ENCODE results near the gene XPNPEP1. TPM values are rescaled to one million over a fixed set of nuclear protein-coding genes. Genes with fewer than 3 reads are reported as not detected.

XPNPEP1 gene
- total and polyA plus RNA-seq, 2 of the 4 experiments (the other 2 are of a cell fraction): 164 to 311 TPM

- BruUV-seq (replicated peaks): no TSS peak
- TF ChIP-seq USF2 (IDR thresholded peaks at IDR 0.05; ENCODE audit: low read depth, low read length): no peak
- TF ChIP-seq MXI1 (IDR thresholded peaks at IDR 0.05; ENCODE audit: borderline replicate concordance, low read depth, low read length): no peak
- TF ChIP-seq POLR2A (IDR thresholded peaks at IDR 0.05; ENCODE audit: low read depth, low read length): no peak
- no peak for TF ChIP-seq MAFK (IDR thresholded peaks at IDR 0.05; ENCODE audit: low read depth, low read length)
- no peak for TF ChIP-seq CHD1 (IDR thresholded peaks at IDR 0.05; ENCODE audit: low read depth, low read length)
- TF ChIP-seq RCOR1 (IDR thresholded peaks at IDR 0.05; ENCODE audit: insufficient replicate concordance, low read length): no peak
- TF ChIP-seq NFE2L2 (IDR thresholded peaks at IDR 0.05; ENCODE audit: low read depth, low read length): no peak
- no peak for TF ChIP-seq CTCF (conservative IDR thresholded peaks at IDR 0.05; ENCODE audit: low read depth, low read length)
- no peak for ATAC-seq (ENCODE audit: low read depth)
- Histone ChIP-seq H3K14ac (replicated peaks; ENCODE audit: low read depth, low read length) (no peak overlapping the region), H3K79me1 (ENCODE audit: low read depth in 1 of 2, low read length in 2 of 2) (no peaks in the 10 kb centered on the region), H2BK5ac (ENCODE audit: low read depth, low read length, poor library complexity, severe bottlenecking) (no peak overlapping the region), H3K27me3 (ENCODE audit: control insufficient read depth, insufficient read depth, low read length) (peaks cover 12% of the 10 kb centered on the region), H3K9me3 (ENCODE audit: control insufficient read depth, insufficient read depth, low read length) (no peaks in the 10 kb centered on the region), H3K4me2 (ENCODE audit: low read depth, low read length) (no peak overlapping the region), H3K9me1 (ENCODE audit: insufficient read depth, low read length) (no peaks in the 10 kb centered on the region), H3K27ac (ENCODE audit: insufficient read depth, low read length) (no peak overlapping the region), H2AFZ (replicated peaks; ENCODE audit: low read length, poor library complexity) (no peak overlapping the region), H4K5ac (ENCODE audit: low read depth, low read length) (no peak overlapping the region), H4K8ac (ENCODE audit: low read depth in 2 of 2, low read length in 2 of 2) (no peak overlapping the region), H2BK20ac (ENCODE audit: low read depth, low read length) (no peak overlapping the region), H4K91ac (ENCODE audit: insufficient read depth, low read depth, low read length) (no peak overlapping the region), H3K4me3 (ENCODE audit: insufficient read depth, low read depth, low read length) (no peak overlapping the region), H3K9ac (ENCODE audit: low read depth, low read length) (no peak overlapping the region), H3K36me3 (ENCODE audit: control insufficient read depth, insufficient read depth, low read length) (no peaks in the 10 kb centered on the region), H2AK5ac (ENCODE audit: low read depth, low read length) (no peak overlapping the region), H2AK9ac (replicated peaks; ENCODE audit: low read depth, low read length, poor library complexity) (no peak overlapping the region), H2BK120ac (ENCODE audit: low read depth, low read length) (no peak overlapping the region), H3K4ac (ENCODE audit: low read depth, low read length) (no peak overlapping the region), H3K4me1 (ENCODE audit: control insufficient read depth, insufficient read depth, low read length) (no peaks in the 10 kb centered on the region), H4K20me1 (ENCODE audit: insufficient read depth, low read length) (no peaks in the 10 kb centered on the region), H3K23ac (ENCODE audit: low read depth, low read length) (no peak overlapping the region), H3K56ac (ENCODE audit: extremely low read depth, insufficient read depth, low read length) (no peak overlapping the region), H2BK15ac (ENCODE audit: low read depth, low read length) (no peak overlapping the region), H3K18ac (ENCODE audit: low read depth, low read length) (no peak overlapping the region)
- dilution Hi-C loops (cut with HindIII; ENCODE audit: low sequenced_read_pairs, unreplicated experiment) (no loop called here), intact Hi-C loops (cut with micrococcal nuclease) (no loop called here), in situ Hi-C loops (cut with MboI; ENCODE audit: low sequenced_read_pairs) (no loop called here)
- POLR2A ChIA-PET (ENCODE audit: unreplicated experiment): no interaction called here
- DNase-seq: no peak
- 83% methylated on average over 5 of the region's 5 CpGs; no CpG with 5 or more reads in 1 of the 2 experiments for WGBS, 2 experiments (ENCODE audit: extremely low coverage in 2 of 2, insufficient read length in 1 of 2)
- CTCF ChIA-PET: no interaction called here
Measured at GRCh38 chr10:109845308-109845707, 78.0 kb downstream of the XPNPEP1 start.

Data from IMR-90 (cell line).